ENCODE results near the gene ILDR1.
"Not testable (repeated sequence)": the region's sequence is repeated elsewhere in the genome, so short reads cannot be mapped to it uniquely, and the experiment has no call there.

ILDR1 gene

GRCh38 chr3:121942116-121942786 lies 79.8 kb downstream of the ILDR1 start:
- DNase-seq (ENCODE audit: low spot score) = no peak

- no peak for DNase-seq (ENCODE audit: low spot score)
Observed at GRCh38 chr3:121941592-121941991, 80.5 kb downstream of the ILDR1 start.

GRCh38 chr3:121938141-121938855 lies 83.7 kb downstream of the ILDR1 start:
- DNase-seq (ENCODE audit: low spot score) = not testable (repeated sequence)
